ENCODE results near the gene ADAMTS1.

Gene ADAMTS1

DNA sequence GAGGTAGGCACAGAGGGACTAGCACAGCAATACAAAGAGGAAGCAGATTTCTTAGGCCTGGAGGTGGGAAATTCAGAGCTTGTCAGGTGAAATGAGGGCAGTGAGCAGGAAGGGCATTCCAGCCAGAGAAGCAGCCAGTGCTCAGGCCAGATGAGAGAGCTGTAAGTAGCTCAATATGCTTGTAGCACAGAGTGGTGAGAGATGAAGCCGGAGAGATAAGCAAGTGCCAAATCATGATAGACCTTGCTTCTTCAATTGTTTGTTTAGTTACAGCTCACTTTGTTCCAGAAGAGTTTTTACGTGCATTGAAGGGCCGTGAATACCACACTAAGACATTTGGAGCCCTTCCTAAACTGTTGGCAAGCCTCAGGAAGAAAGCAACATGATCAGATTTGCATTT, 42.0 kb upstream of the ADAMTS1 start:
- H3K27ac ChIP-seq (ENCODE audit: extremely low read depth, low read depth, low read length), result no peak overlapping the region
- H3K4me1 ChIP-seq (ENCODE audit: control insufficient read depth, insufficient read depth, low read length), result no peaks in the 10 kb centered on the region
- ChIA-PET POLR2A (no interaction called here), CTCF (interaction anchor here (2.1 to 2.5 kb wide), 2 partner anchors 37 to 75 kb away, joined by 6 to 14 read pairs; no protein-coding TSS in a partner anchor)
- no peak for TF ChIP-seq ZNF624 (tag by site-specific recombination; IDR thresholded peaks at IDR 0.05)
- no peak for TF ChIP-seq ZNF239 (tag by site-specific recombination; IDR thresholded peaks at IDR 0.05)
- TF ChIP-seq ZNF10 (tag by site-specific recombination; IDR thresholded peaks at IDR 0.05), result no peak
- TF ChIP-seq ZNF133 (tag by site-specific recombination; IDR thresholded peaks at IDR 0.05), result no peak
- TF ChIP-seq RBAK (tag by site-specific recombination; IDR thresholded peaks at IDR 0.05), result no peak
- TF ChIP-seq ZNF350 (tag by site-specific recombination; IDR thresholded peaks at IDR 0.05), result no peak
- no peak for TF ChIP-seq TCF7L2 (IDR thresholded peaks at IDR 0.05; ENCODE audit: borderline replicate concordance, low read depth, low read length)
- no peak for TF ChIP-seq ZSCAN23 (tag by site-specific recombination; IDR thresholded peaks at IDR 0.05)
- TF ChIP-seq ZNF24 (tag by site-specific recombination; IDR thresholded peaks at IDR 0.05), result no peak
- H3K36me3 ChIP-seq (ENCODE audit: control insufficient read depth in 2 of 2, insufficient read depth in 1 of 2, low read length in 2 of 2), result no peaks in the 10 kb centered on the region
- no peaks in the 10 kb centered on the region for H3K9me3 ChIP-seq (ENCODE audit: control insufficient read depth, insufficient read depth, low read depth, low read length)
- no peak overlapping the region for H3K4me3 ChIP-seq (ENCODE audit: low read depth, low read length)

- ChIA-PET POLR2A (no interaction called here), CTCF (interaction anchor here (0.5 to 2.5 kb wide), 7 partner anchors 10 to 1754 kb away, joined by 3 to 11 read pairs (median 3); no protein-coding TSS in a partner anchor)
- no peaks in the 10 kb centered on the region for H3K9me3 ChIP-seq (ENCODE audit: control insufficient read depth, insufficient read depth, low read depth, low read length)
Measured at GRCh38 chr21:26884436-26884835, 39.2 kb upstream of the ADAMTS1 start.

More at GRCh38 chr21:26884436-26884835, 39.2 kb upstream of the ADAMTS1 start:
- no peak for TF ChIP-seq ZNF404 (tag by site-specific recombination; IDR thresholded peaks at IDR 0.05)
- no peak for TF ChIP-seq SP2 (tag by site-specific recombination; IDR thresholded peaks at IDR 0.05)
- no peak for TF ChIP-seq ZBTB11 (tag by site-specific recombination; conservative IDR thresholded peaks at IDR 0.05; ENCODE audit: low read depth)
- TF ChIP-seq ZNF677 (tag by site-specific recombination; IDR thresholded peaks at IDR 0.05), result no peak
- no peak for TF ChIP-seq ZNF792 (tag by site-specific recombination; IDR thresholded peaks at IDR 0.05)
- TF ChIP-seq, protein P1, sequence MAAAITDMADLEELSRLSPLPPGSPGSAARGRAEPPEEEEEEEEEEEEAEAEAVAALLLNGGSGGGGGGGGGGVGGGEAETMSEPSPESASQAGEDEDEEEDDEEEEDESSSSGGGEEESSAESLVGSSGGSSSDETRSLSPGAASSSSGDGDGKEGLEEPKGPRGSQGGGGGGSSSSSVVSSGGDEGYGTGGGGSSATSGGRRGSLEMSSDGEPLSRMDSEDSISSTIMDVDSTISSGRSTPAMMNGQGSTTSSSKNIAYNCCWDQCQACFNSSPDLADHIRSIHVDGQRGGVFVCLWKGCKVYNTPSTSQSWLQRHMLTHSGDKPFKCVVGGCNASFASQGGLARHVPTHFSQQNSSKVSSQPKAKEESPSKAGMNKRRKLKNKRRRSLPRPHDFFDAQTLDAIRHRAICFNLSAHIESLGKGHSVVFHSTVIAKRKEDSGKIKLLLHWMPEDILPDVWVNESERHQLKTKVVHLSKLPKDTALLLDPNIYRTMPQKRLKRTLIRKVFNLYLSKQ (tag by site-specific recombination; IDR thresholded peaks at IDR 0.05; ENCODE audit: borderline replicate concordance), result no peak
- no peak for TF ChIP-seq ZNF544 (tag by site-specific recombination; IDR thresholded peaks at IDR 0.05)
- TF ChIP-seq ZNF610 (tag by site-specific recombination; IDR thresholded peaks at IDR 0.05; ENCODE audit: borderline replicate concordance), result no peak
- no peak for TF ChIP-seq ZNF26 (tag by site-specific recombination; IDR thresholded peaks at IDR 0.05)
- TF ChIP-seq GLI2 (tag by site-specific recombination; IDR thresholded peaks at IDR 0.05; ENCODE audit: borderline replicate concordance, low read depth), result no peak
- no peak for TF ChIP-seq KLF1 (tag by site-specific recombination; IDR thresholded peaks at IDR 0.05)
- TF ChIP-seq ZNF488 (tag by site-specific recombination; IDR thresholded peaks at IDR 0.05), result no peak
- no peak for TF ChIP-seq ZBTB20 (tag by site-specific recombination; IDR thresholded peaks at IDR 0.05)
- TF ChIP-seq, protein P2, sequence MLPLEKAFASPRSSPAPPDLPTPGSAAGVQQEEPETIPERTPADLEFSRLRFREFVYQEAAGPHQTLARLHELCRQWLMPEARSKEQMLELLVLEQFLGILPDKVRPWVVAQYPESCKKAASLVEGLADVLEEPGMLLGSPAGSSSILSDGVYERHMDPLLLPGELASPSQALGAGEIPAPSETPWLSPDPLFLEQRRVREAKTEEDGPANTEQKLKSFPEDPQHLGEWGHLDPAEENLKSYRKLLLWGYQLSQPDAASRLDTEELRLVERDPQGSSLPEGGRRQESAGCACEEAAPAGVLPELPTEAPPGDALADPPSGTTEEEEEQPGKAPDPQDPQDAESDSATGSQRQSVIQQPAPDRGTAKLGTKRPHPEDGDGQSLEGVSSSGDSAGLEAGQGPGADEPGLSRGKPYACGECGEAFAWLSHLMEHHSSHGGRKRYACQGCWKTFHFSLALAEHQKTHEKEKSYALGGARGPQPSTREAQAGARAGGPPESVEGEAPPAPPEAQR (tag by site-specific recombination; IDR thresholded peaks at IDR 0.05), result no peak
- no peak for TF ChIP-seq ZNF629 (tag by site-specific recombination; IDR thresholded peaks at IDR 0.05)
- no peak for TF ChIP-seq ZNF621 (tag by site-specific recombination; IDR thresholded peaks at IDR 0.05)
- TF ChIP-seq, protein P3, sequence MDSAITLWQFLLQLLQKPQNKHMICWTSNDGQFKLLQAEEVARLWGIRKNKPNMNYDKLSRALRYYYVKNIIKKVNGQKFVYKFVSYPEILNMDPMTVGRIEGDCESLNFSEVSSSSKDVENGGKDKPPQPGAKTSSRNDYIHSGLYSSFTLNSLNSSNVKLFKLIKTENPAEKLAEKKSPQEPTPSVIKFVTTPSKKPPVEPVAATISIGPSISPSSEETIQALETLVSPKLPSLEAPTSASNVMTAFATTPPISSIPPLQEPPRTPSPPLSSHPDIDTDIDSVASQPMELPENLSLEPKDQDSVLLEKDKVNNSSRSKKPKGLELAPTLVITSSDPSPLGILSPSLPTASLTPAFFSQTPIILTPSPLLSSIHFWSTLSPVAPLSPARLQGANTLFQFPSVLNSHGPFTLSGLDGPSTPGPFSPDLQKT (IDR thresholded peaks at IDR 0.05; ENCODE audit: borderline replicate concordance, low read depth, low read length), result no peak
- TF ChIP-seq ZNF654 (tag by site-specific recombination; IDR thresholded peaks at IDR 0.05; ENCODE audit: low read depth), result no peak
- Histone ChIP-seq H3K4me1 (ENCODE audit: control insufficient read depth, insufficient read depth, low read length) (peaks cover 5% of the 10 kb centered on the region), H3K4me3 (ENCODE audit: low read depth, low read length) (no peak overlapping the region), H3K36me3 (ENCODE audit: control insufficient read depth in 2 of 2, insufficient read depth in 1 of 2, low read length in 2 of 2) (no peaks in the 10 kb centered on the region), H3K27ac (ENCODE audit: extremely low read depth, low read depth, low read length) (no peak overlapping the region)

Measured in HEK293 (cell line).